Calu3 (cell line): ENCODE measurements around the gene GXYLT2. TPM values are rescaled to one million over a fixed set of nuclear protein-coding genes. Genes with fewer than 3 reads are reported as not detected.
A peak's percentile ranks its signal among the peaks of the same experiment; 100 is the strongest.

ENCODE experiments used
- BruUV-seq: library from RNA; stranded (reverse); fragments of 400-500 nt; replicated peaks from 2 replicates; lab custom pipeline; 2021; lab: Mats Ljungman, UMichigan
- CTCF ChIA-PET: fragments of 300-600 bp; sonication (Branson Sonifier 250); formaldehyde crosslinking; loops from one replicate; lab custom pipeline; 2022; ENCODE audit warnings: antibody characterized with exemption; lab: Charles Lee
- DNase-seq: peaks from one replicate; pipeline ENCODE4 v3.0.0; 2022
- H3K27ac Mint-ChIP-seq: one replicate; pipeline ENCODE4 v1.8.0; 2022; ENCODE audit warnings: mixed read lengths; ENCODE audit not compliant: unreplicated experiment
- H3K27me3 Mint-ChIP-seq: one replicate; pipeline ENCODE4 v1.8.0; 2022; ENCODE audit warnings: mixed read lengths; ENCODE audit not compliant: unreplicated experiment
- H3K36me3 Mint-ChIP-seq: one replicate; pipeline ENCODE4 v1.8.0; 2022; ENCODE audit warnings: mild to moderate bottlenecking, moderate library complexity, mixed read lengths; ENCODE audit not compliant: insufficient read depth, unreplicated experiment
- H3K4me1 Mint-ChIP-seq: one replicate; pipeline ENCODE4 v1.8.0; 2022; ENCODE audit warnings: mild to moderate bottlenecking, low read depth, mixed read lengths; ENCODE audit not compliant: unreplicated experiment
- H3K4me3 Mint-ChIP-seq: one replicate; pipeline ENCODE4 v1.8.0; 2022; ENCODE audit warnings: mild to moderate bottlenecking, low read depth, moderate library complexity, mixed read lengths; ENCODE audit not compliant: unreplicated experiment
- H3K9me3 Mint-ChIP-seq: one replicate; pipeline ENCODE4 v1.8.0; 2022; ENCODE audit warnings: low read depth, mixed read lengths; ENCODE audit not compliant: unreplicated experiment
- CTCF ChIP-seq: fragments of 200-600 bp; IDR thresholded peaks from one replicate; pipeline ENCODE4 v1.8.0; 2022; ENCODE audit warnings: antibody characterized with exemption; ENCODE audit not compliant: unreplicated experiment
- intact Hi-C: fragments of 100-400 bp; cut with micrococcal nuclease; formaldehyde crosslinking; loops from one replicate; pipeline ENCODE4 v1.10.0; 2022; ENCODE audit not compliant: unreplicated experiment
- total RNA-seq: library from RNA; stranded (reverse); gene quantifications from 2 replicates; pipeline ENCODE4 v1.2.3, GENCODE V29; 2022

The GXYLT2 gene
- total RNA-seq, 1 experiment from 2014 or later, result 0.52 TPM

GRCh38 chr3:72887343-72887704, 522 bp upstream of the GXYLT2 start:
- H3K27ac Mint-ChIP-seq, result no peak overlapping the region
- H3K9me3 Mint-ChIP-seq, result no peaks in the 10 kb centered on the region
- CTCF ChIA-PET, result interaction anchor here (0.5 kb wide), 2 partner anchors 47 to 61 kb away, joined by 3 read pairs; no protein-coding TSS in a partner anchor
- H3K27me3 Mint-ChIP-seq, result peaks cover 45% of the 10 kb centered on the region
- intact Hi-C loops, result no loop called here
- peak overlapping the region; percentile 74 for H3K4me3 Mint-ChIP-seq
- DNase-seq, result no peak
- peaks cover 8% of the 10 kb centered on the region for H3K4me1 Mint-ChIP-seq
- BruUV-seq, result no TSS peak
- TF ChIP-seq CTCF, result no peak
- no peaks in the 10 kb centered on the region for H3K36me3 Mint-ChIP-seq

GRCh38 chr3:72888546-72889309, 882 bp downstream of the GXYLT2 start:
- intact Hi-C loops, result no loop called here
- no TSS peak for BruUV-seq
- H3K27me3 Mint-ChIP-seq, result peaks cover 59% of the 10 kb centered on the region
- no peak for DNase-seq
- CTCF ChIA-PET, result interaction anchor here (1.4 kb wide), 1 partner anchor 40 kb away, joined by 3 read pairs; the partner anchor contains the start of gene SHQ1
- H3K9me3 Mint-ChIP-seq, result no peaks in the 10 kb centered on the region
- H3K36me3 Mint-ChIP-seq, result no peaks in the 10 kb centered on the region
- no peak for TF ChIP-seq CTCF
- H3K4me3 Mint-ChIP-seq, result peak overlapping the region; percentile 74
- peaks cover 8% of the 10 kb centered on the region for H3K4me1 Mint-ChIP-seq
- no peak overlapping the region for H3K27ac Mint-ChIP-seq

- H3K27me3 Mint-ChIP-seq, result peaks cover 61% of the 10 kb centered on the region
Measured at GRCh38 chr3:72889310-72890165, 1.7 kb downstream of the GXYLT2 start.

More at GRCh38 chr3:72889310-72890165, 1.7 kb downstream of the GXYLT2 start:
- no peak for DNase-seq
- intact Hi-C loops, result no loop called here
- CTCF ChIA-PET, result interaction anchor here (1.4 kb wide), 1 partner anchor 41 kb away, joined by 3 read pairs; the partner anchor contains the start of gene SHQ1
- Mint-ChIP-seq H3K4me3 (no peak overlapping the region), H3K4me1 (peaks cover 8% of the 10 kb centered on the region), H3K27ac (no peak overlapping the region), H3K9me3 (no peaks in the 10 kb centered on the region), H3K36me3 (no peaks in the 10 kb centered on the region)
- no peak for TF ChIP-seq CTCF
- no TSS peak for BruUV-seq
